HG03025 (cell line): Measurements from ENCODE around the gene REXO1.

Experiments used
- ATAC-seq: cut with Tn5 transposase; IDR thresholded peaks from one replicate; pipeline ENCODE4 v1.9.1; 2021; ENCODE audit warnings: mild to moderate bottlenecking, moderate library complexity; ENCODE audit not compliant: unreplicated experiment, low FRiP score

Gene REXO1

DNA sequence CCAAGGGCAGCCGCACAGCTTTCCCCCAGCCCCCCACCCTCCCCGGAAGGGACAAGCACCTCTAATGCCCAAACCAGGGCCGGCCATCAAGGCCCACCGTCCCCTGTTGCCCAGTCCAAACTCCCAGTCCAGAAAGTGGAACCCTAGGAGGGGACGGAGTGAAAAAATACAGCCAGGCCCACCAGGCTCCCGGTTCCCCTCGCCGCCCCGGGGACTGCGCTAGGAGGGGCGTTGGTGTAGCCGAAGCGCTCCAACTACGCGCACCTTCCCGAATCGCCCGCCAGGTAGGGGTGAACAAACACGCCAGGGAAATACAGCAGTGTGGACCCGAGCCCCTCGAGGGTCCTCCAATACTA lies 13.8 kb upstream of the REXO1 start:
- ATAC-seq = no peak

DNA sequence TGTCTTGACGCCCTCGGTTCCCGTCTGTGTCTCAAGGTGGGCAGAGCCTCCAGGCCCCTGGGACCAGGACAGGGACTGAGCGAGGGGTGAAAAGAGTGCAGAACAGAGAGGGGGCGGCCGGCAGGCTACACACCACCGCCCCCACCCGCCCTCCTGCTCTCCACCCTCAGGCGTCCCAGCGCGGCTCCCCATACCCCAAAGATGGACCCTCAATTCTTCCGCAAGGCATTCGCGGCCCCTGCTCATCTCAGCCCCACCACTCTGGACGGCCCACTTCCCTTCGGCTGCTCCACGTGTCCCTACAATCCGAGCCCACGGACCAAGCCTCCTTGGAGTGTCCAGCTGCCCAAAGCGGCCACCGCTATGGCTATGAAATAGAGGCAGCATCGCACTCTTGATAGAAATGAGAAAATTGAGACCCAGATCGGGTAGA lies 13.3 kb upstream of the REXO1 start:
- no peak for ATAC-seq

DNA sequence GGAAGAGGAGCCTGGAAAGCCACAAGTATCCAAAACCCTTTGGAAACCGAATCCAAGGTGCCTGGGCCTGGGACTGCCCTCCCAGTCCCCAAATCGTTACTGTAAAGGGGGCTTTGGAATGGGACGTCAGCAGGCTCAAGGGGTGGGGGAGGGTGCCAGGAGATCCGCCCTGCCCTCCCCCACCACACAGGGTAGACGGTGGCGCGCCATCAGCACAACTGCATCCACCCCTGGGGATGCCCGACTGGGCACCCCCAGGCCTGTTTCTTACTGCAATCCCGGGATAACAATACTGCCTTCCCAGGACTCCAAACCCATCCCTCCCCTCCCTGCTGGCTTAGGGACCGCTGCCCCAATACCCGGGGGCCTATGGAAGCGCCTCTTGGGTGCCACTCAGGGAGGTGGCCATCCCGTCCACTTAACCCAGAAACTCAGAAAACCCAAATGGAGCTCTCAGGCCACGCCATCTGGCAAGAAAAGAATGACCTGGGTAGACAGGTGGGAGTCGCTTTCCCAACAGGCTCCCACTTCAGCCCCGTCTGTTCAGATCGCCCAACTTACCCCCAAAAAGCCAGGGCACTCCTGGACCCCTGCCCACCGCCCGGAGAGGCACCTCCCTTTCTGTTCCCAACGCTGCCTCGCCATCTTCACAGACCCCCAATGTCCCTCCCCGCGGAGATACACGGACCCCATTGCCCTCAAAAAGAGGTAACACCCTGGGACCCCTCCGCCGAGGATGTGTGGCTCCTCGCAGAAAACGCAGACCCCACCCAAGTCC lies 12.7 kb upstream of the REXO1 start:
- ATAC-seq = no peak

DNA sequence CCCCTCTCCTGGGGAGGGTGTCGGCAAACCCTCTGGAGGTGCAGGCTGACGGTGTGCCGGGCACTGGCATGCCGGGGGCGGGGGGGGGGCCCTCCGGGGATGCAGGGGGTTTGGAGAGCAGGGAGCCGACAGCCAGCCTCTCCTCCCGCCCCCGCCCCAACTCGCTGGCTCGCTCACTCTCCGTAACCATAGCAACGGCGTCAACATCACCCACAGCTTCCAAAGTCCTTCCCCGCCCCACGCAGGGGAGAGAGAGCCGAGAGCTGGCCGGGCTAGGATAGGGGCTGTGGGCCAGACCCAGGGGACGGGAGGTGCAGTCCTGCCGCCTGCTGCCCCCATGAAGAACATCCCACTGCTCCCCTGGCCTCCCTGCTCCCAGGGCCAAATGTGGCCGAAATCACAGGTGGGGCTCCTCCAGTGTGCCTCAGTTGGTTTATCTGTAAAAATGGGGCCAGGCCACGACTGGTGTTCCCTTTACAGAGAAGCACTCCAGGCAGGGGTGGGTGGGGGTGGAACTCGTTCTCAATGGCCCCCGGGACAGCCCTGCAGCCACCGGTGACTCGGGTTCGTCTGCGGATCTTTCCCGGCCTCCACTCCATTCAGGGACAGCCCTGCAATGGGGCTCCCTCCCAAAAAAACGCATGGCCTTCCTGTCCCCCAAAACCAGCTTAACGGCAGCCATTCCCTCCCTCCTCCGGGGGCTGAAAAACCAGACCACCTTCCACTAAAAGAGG lies 11.9 kb upstream of the REXO1 start:
- no peak for ATAC-seq

DNA sequence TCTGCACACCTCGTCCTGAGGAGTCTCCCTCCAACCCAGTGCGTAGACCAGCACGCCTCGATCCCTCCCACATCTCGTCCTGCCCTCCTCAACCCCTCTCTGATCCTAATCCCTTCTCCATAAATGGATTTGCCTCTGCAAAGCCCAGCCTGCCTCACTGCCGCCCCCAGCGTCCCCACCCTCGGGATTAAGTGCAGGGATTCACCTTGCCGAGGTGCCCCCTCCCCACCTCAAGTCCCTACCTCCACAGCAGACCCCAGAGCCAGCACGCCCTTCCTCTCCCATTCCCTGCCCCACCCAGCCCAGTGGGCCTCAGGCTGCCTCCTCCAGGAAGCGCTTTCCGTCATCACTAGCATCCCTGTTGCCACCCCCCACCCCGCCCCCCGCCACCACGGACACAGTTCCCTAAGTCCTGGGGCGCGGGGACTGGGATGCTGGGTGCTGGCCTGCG lies 11.1 kb upstream of the REXO1 start:
- no peak for ATAC-seq

DNA sequence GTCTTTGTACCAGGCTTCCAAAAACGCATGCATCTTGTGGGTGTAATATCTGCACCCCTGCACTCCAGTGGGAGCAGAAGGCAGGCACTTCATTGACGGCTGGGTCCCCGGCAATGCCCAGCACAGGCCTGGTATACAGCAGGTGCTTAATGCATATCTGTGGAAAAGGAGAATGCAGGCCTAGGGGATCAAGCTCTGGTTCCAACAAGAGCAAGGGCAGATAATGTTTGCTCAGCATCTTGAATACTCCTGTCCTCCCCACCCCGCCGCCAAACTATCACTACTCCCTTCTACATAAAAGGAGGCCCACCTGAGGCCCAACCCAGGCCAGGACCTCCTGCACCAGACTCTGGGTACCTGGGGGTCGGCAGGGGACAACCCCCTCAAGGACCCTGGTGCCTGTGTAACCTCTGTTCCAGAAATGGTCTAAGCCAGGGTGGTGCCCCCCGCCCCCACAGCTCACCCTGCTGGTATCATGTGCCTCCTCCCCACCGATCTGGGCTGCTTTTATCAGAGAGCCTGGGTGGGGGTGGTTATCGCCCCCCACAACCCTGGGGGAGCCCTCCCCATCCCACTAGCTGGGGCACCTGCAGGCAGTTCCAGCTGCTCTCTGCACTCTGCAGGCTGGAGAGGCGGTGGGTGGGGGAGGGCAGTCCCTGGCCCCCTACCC lies 10.3 kb upstream of the REXO1 start:
- ATAC-seq = no peak

DNA sequence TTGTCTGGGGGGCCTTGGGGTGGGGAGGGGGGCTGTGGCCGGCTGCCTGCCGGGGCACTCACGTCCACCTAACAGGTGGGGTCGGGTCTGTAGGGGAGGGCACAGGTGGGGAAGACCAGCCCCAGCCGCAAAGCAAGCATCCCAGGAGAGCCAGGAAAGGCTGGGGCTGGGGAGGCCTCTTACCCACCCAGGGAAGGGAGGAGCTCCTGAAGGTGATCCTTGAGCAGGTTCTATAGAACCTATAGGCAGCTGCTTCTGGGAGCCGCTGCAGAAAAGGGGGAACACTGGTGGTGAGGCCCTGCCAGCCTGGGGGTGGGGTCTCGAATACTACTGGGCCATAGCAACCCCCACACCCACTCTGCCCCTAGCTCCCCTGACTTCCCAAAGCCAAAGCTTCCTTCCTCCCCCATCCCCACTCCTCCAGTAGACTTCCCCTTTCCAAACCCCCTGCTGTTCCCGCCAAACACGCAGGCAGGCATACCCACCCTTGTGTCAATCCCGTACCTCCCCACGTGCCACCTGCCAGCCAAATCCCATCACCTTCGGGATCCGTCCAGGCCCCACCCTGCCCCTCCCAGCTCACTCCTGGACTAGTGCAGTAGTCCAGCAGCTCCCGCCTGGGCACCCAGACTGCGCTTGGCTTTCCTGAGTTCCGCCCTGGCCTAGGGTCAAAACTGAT lies 9.5 kb upstream of the REXO1 start:
- no peak for ATAC-seq

DNA sequence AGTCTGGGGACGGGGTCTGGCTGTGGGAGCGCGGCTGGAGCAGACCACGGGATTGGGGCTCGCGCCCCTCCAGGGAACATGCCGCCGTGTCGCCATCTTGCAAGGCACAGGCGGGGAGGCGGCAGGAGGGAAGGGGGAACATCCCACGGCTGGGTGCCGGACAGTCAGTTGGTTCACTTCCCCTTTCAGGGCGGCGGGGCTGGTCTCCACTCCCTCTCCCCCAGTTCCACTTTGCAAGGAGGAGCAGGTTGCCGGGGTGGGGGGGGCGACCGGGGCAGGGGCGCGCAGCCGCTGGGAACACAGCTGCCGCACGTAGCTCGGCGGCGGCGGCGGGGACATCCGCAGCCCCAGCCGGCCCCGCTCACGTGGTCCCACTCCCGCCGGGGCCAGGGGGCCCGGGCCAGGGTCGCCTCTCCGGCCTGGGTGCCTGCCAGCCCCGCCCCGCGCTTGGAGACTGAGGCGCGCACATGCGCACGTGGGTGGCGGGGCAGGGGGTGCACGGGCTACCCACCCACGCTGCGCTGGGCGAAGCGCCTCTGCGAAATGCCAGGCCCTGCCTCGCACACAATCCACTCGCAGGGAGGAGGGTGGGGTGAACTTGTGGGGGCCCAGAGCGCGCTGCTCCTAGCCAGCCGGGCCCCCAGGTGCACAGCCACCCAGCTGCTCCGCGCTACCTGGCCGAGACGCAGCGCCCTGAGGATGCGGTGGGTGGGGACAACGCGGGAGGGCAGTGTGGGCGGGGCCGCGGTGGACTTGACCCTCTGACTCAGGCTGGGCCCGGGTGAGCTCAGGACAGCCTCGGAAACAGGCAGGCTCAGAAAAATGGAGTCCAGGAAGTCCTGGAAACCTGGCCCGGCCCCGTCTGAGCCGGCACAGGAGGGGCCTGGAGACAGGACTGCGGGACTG lies 8.7 kb upstream of the REXO1 start:
- no peak for ATAC-seq

DNA sequence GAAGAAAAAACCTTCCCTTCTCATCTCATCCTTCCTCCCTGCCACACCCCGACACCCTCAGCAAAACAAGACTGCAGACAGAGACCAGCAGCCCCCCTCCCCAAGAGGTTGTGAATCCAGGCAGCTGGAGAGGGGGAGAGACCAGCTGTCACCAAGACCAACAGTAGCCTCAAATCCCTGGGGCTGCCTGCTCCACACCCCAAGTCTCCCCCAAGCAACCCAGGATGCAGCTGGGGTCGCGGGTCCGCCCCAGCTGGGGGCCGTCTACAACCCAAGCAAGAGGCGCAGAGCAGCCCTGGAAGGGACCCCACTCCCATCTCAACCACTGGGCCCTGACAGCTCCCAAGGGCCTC lies 8.0 kb upstream of the REXO1 start:
- ATAC-seq = no peak

DNA sequence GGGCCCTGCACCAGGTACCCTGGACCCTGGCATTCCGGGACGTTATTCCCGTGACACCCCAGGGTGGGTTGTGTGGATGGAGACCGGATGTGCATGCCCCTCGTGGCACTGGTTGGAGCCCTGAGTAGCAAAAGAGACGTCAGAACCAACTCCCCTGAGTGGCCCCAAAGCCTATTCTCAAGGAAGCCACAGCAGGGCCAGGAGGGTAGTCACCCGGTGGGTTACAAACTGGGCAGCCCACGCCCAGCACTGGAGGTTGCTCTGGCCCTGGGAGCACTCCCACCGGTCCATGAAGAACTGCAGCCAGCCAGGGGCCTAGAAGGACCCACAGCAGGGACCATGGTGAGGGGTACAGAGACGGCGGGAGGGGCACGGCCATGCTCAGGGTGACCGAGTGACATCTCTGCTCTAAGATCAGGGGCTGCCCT lies 7.6 kb upstream of the REXO1 start:
- no peak for ATAC-seq

DNA sequence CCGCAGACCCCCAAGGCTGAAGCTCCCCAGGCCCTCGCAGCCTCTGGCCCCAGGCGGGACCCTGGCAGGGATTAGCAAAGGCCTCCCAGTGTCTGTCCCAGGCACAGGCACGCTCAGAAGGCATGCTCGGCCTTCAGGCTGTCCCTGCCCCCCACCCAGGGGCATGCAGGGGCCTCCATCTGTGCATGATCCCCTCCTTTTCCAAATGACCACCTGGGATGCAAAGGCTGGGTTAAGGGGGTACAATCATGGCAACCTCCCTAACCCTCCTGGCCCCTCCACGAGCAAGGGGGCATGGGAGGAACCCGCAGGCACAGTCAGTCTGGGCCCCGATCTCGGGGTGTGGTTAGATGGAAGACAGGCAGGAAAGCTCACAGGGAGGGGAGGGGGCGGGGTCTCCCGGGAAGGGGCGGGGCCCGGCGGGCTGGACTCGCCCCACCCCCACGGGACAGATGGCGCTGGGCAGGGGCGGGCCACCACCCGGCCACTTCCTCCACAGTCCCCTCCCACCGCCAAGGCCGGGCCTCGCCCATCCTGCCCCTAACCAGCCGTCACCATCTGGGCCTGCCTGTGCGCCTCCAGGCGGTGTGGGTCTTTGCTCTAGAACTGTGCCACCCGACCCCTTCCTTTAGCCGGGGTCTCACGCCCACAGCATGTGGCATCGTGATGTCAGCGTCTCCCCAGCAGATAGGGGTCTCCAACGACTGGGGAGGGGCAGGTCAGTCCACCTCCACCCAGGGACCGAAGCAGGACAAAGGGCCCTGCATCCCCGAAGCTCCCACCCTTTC lies 7.0 kb upstream of the REXO1 start:
- ATAC-seq = no peak

DNA sequence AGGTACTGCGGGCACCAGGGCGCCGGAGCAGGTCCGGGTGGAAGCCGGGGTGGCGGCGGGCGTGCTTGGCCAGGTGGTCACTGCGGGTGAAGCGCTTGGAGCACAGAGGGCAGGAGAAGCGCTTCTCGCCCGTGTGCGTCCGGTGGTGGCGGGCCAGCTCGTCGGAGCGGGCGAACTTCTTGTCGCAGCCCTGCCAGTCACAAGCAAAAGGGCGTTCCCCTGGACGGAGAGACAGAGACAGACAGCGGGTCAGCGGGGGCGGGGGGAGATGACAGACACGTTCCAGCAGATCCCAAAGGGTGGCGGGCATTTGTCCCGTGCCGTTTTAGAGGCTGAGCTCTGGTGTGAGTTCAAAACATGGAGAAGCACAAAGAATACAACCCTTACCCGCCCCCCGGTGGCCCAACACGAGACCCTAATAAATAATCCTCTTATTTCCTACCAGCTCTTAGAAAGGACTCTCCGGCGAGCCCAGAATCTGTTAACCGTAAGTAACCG lies 6.3 kb upstream of the REXO1 start:
- no peak for ATAC-seq

DNA sequence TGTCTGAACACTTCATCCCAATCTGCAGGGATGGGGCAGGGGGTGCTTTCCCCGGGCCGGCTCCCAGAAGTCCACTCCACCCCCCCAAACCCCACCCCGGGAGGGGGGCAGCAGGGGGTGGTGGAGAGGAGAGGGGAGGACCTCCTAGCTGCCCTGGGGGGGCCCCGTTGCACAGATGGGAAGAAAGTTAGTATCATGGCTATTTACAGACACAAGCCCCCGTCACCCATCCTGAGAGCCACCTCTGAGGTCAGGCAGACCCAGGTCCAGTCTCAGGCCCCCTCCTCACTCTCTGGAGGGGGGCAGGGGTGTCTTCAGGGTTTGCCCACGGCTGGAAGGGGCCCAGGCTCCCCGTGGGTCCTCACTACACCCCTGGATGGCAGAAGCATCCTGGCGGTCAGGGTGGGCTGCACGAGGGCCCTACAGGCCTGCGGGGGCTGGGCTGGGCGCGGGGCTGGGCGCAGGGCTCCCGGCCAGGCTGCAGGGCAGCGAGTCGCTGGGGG lies 5.8 kb upstream of the REXO1 start:
- no peak for ATAC-seq

DNA sequence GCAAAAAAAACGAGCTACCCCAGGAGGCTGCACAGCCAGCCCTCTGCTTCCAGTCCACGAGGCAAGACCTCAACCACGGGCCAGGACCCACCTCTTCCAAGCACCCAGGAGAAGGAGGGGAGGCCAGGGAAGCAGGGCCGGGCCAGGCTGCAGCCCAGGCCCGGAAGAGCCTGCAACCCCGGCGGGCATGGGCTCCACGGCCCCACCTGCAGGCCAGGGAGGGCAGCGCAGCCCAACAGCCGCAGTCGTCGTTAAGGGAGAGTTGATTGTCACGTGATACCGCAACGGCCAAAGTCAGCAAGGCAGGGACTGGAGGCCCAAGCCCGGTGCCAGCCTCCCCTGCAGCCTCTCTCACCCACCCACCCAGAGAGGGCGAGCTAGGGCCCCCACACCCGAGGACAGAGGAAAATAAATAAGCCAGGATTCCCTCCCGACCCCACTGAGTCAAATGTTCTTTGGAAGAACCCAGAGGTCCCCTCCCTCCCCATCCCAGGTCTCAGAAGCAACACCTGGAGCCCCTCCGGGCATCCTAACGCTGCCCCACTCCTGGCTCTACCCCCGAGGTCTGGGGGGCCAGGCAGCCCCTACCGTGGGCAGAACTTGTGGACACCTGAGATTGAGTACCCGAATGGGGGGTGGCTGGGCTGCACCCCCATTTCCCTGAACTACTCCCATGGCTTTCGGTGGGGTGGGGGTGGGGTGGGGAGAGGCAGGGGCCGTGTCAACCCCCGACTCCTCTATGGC lies 5.2 kb upstream of the REXO1 start:
- no peak for ATAC-seq

DNA sequence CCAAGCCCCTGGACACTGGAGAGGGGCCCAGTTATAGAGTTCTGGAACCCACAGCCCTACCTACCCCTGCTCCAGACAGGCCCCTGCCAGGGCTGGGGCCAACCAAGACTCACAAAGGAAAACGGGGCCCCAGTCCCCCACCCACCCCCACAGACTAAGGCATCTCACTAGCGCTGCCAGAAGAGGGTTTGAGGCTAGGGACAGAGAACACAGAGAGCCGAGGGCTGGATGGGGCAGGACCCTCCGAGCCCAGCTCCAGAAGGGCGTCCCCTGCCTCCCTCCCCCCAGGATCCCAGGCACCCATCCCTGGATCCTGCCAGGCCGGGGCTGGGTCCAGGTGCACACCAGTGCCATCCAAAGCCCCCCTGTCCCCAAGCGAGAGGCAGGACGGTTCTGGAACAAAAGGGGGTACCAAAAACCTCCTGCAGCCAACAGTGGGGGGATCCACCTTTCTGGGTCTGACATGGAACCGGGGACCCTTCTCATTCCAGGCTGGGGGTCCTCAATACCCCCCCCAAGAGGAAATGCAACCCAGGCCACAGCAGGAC lies 4.4 kb upstream of the REXO1 start:
- no peak for ATAC-seq

DNA sequence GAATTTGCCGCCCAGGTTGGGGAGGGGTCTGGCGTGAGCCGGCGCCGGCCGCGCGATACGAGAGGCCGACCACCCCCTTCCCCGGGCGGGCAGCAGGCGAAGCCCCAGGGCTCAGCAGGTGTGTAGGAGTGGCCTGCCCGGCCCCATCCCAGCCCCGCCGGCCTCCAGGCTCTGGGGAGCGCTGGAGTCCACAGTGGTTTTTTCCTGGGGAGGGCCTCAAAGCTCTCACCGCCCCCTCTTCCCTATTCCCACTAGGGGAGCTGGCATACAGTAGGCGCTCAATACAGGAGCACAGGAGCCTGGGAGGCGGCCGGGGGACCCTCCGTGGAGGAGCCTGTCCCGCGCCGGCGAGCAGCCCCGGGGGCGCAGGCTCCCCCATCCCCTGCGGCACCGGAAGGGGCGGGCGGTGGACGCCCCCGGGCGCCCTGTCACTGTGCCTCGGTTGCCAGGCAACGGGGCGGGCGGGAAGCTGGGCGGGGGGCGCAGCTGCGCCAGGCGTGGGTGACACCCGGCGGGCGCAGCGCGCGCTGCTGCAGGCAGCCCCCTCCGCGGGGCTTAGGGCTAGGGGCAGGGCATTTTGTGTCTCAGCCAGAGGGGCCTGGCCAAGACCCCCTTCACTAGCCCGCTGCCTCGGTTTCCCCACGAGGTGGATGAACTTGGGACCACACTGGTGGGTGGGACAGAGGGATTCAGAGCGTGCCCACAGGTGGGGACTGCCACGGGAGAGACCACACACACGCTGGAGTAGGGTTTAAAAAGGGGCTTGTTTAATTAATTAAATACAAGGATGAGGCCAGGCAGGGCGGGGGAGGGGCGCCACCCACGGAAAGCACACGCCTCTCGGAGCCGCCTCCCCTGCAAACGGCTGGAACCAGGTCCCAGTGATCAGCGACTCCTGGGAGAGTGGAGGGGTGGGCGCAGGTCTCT lies 3.6 kb upstream of the REXO1 start:
- no peak for ATAC-seq
